Inflammatory macrophage (primary cell): Measurements from ENCODE around the gene ATXN7.
A peak's percentile ranks its signal among the peaks of the same experiment; 100 is the strongest.

Experiments
- DNase-seq, 2 donors: peaks; one replicate each; pipeline ENCODE4 v3.0.0-alpha.2; 2020 to 2022

The ATXN7 gene

GRCh38 chr3:63967675-63968611, 104.3 kb downstream of the ATXN7 start:
- peak; percentile 41 to 50 for DNase-seq

DNA sequence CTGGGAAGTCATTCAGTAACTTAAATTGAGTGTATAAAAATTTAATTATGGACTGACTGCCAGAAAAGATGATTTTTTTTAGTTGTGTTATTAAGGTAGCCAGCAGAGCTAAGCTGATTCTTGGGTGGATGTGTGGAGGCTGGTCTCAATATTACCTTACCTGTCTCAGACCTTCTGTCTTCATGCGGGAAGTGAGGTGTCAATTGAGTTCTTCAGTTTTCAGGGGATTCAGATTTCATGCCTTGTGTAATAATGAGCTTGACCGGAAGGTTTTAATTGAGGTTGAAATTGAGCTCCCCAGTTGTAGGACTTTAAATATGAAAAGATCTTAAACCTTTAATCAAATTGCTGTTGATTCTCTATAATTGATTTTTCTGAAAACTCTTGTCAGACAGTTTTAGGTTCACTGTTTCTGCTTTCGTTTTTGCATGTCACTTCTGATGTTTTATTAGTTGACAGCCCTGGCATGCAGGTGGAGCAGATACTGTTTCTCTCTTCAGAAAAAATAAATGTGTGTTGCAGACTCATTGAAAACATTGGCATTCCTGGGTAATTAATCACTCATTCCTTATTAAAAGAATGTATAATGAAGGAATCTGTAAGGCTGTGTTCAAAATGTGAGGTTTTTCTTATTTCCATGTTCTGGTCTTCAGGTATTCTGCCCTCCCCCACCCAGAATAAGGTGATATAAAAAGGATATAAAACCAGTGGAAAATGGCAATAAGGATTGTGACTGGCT, 105.1 kb downstream of the ATXN7 start:
- no peak for DNase-seq

- DNase-seq, result no peak
These were observed 106.2 kb downstream of the ATXN7 start for GRCh38 chr3:63969876-63970275.

GRCh38 chr3:63970631-63971475, 107.2 kb downstream of the ATXN7 start:
- peak in 1 of 2 donors; percentile 12 for DNase-seq

- DNase-seq, result no peak
These were observed 108.5 kb downstream of the ATXN7 start for GRCh38 chr3:63972196-63972595.

DNA sequence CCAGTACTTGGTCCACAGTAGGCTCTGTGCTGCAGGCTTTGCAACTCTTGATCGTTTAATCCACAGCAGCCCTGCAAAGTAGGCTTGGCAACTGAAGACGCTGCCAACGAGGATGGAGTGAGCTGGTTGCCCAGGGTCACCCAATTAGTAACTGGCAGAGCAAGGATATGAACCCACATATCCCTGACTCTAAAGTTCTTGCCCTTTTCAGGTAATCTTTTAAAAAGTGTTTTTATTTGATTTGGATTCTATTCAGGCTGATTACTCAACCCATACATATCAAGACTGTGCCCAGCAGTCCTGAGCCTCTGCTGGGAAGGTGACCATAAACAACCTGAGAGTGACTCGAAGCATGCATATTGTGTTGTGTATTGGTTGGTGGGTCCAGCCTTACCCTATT, 109.3 kb downstream of the ATXN7 start:
- no peak for DNase-seq

DNA sequence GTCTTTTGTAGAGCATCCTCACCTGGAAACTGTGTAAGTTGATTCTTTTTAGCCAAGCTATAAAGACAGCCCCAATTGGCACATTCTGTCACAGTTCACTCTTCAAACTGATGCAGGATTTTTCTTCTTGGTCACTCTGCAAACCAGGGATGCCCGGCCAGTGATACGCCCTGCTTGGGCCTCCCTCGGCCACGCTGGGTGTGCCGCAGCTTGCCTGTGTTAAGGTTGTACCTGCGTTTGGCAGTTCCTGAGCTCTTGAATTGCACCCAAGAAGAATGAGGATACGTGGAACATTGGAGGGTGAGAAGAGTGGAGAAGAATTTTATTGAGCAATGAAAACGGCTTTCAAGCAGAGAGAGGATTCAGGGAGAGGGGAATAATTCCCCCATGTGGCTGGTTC, 109.7 kb downstream of the ATXN7 start:
- DNase-seq, result no peak

DNA sequence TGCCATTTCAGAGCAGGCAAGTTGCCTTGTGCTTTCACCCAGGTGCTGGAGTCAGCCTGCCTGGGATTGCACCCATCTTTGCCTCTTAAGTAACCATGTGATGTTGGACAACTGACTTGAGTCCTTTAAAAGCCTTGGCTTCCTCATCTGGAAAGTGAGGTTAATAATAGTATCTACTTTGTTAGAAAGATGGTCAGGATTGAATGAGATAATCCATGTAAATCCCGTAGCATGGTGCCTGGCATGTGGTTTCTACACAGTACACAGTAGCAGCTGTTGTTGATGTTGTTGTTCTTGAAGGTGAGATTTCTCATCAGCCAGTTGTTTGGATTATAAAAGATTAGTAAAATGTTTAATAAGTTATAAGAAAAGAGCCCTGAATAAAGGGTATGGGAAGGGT, 110.8 kb downstream of the ATXN7 start:
- peak in 1 of 2 donors; percentile 23 for DNase-seq

DNA sequence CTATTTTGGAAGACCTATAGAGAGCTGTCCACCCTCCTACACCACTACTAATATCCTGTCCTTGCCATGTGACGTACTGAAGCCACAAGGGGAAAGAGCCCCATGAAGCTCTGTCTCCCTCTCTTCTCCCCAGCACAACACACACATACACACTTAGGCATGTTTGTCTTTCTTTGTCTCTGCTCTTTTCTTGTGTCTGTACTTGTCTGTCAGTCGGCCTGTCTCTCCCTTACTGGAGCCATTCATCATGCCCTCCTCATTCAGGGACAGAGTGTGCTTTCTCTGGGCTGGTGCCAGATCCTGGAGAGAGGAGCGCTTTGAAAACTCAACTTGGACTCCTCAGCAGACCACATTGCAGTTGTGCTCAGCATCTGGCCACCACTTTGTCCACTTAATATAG, 112.1 kb downstream of the ATXN7 start:
- DNase-seq, result peak; percentile 24 to 37

GRCh38 chr3:63976161-63976871, 112.6 kb downstream of the ATXN7 start:
- DNase-seq, result peak; percentile 88 to 97

DNA sequence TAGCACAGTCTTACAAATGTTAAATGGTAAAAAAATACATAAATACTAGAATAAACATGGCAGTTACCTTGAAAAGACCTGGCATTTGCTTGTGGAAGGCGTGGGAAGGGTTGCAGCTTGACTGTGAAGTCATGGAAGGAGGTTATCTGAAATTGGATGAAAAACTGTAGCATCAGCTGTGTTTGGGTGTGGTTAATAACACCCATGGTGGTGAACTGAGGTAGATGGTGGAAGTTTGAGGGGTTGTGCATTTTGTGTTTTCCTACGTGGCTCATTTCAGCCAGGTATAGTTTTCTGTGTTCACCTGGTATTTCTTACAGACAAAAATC, 113.2 kb downstream of the ATXN7 start:
- DNase-seq, result no peak

DNA sequence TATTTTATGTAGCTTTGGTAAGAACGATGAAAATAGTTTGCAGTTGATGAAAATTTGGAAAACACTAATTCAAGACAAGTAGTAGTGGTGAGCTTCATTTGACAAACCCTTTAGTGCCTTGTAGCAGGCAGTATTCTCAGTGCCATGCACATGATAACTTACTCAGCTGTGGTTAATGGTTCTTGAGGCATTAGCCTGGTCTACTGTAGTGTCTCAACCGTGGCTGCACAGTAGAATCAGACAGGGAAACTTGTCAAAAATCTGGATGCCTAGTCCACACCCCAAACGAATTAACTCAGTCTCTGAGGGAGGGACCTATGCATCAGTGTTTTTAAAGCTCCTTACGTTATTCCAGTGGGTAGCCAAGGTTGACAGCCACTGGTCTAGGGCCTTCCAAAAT, 114.2 kb downstream of the ATXN7 start:
- peak; percentile 16 to 39 for DNase-seq

- DNase-seq, result peak; percentile 26 to 44
These were observed 115.6 kb downstream of the ATXN7 start for GRCh38 chr3:63979093-63979885.

GRCh38 chr3:63980019-63980418, 116.4 kb downstream of the ATXN7 start:
- DNase-seq, result no peak

DNA sequence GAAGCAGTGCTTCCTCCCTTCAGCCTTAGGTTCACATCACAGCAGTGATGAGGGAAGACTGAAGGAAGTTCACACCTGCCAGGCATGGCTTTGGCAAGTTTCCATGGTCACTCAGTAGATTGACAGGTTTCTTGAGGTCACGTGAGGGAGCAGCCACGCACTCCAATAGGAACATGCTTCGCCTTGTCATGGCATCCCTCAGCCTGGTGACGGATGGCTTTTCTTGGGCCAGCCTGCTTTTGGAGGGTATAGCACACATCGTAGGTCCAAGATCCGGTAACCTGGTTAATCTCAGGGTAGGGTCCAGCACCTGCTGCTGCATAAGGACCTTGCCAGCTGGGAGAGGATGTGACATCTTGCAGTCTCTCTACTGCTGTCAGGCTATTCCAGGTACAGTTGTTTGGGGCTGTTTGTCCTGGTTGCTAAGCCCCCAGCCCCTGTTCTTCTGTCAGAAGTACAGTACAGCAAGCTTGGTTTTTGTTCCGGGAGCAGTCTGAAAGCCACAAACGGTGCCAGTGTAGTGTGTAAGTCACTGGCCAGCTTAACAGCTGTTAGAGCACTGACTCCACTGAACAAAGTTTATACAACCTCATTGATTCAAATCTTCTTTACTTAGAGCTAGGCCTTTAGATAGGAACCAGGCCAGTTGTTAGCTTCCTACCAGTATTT, 117.3 kb downstream of the ATXN7 start:
- DNase-seq, result no peak

DNA sequence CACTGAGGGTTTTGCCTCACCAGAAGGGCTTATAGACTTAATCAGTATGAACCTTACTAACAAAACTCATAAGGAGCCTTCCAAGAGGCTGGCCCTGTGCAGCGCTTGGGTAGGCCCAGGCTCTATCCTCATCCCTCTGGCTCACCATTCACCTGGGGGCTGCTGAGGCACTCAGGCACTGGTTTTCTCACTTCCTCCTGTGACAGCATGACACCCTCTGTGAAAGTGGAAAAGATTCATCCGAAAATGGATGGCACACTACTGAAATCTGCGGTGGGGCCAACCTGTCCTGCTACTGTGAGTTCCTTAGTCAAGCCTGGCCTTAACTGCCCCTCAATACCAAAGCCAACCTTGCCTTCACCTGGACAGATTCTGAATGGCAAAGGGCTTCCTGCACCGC, 118.3 kb downstream of the ATXN7 start:
- DNase-seq, result no peak

- DNase-seq, result no peak
These were observed 120.7 kb downstream of the ATXN7 start for GRCh38 chr3:63984391-63984790.

GRCh38 chr3:63986146-63986545, 122.5 kb downstream of the ATXN7 start:
- DNase-seq, result no peak

DNA sequence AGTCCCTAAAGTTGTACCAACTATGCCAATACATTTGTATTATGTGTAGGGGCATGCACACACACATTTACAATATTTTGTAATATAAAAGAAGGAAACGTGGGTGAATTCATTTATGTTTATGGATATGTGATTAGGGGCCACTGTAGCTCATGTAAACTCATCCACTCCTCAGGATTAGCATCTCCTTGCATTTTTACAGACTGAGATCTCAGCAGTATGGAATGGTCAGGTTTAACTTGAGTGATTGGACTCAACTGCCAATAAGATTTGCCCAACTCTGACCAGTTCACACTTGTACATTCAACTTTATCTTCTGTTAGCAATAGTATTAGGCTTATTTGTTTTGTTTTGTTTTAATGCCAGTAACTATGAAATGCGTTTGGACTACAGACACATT, 123.2 kb downstream of the ATXN7 start:
- no peak for DNase-seq

GRCh38 chr3:63988943-63989342, 125.3 kb downstream of the ATXN7 start:
- no peak for DNase-seq

DNA sequence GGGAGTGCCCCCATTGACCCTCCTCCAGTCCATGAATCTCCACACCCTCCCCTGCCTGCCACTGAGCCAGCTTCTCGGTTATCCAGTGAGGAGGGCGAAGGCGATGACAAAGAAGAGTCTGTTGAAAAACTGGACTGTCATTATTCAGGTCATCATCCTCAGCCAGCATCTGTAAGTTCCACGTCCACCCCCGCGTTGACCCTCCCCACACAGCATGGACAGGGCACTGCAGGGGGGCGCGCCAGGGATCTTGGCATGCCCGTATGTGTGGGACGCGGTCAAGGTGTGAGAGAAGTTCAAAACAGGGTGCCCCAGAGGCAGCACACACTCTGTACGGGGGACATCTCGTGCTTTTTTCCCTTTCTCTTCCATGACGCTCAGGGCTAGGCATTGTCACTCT, 126.5 kb downstream of the ATXN7 start:
- DNase-seq, result no peak
